ENCODE data around the gene OR2V1. TPM values are rescaled to one million over a fixed set of nuclear protein-coding genes. Genes with fewer than 3 reads are reported as not detected.

The OR2V1 gene
- total and polyA plus RNA-seq, 2 of the 13 experiments (the other 11 are each of a cell fraction or from before 2014, with no cell fraction given), result not detected

DNA sequence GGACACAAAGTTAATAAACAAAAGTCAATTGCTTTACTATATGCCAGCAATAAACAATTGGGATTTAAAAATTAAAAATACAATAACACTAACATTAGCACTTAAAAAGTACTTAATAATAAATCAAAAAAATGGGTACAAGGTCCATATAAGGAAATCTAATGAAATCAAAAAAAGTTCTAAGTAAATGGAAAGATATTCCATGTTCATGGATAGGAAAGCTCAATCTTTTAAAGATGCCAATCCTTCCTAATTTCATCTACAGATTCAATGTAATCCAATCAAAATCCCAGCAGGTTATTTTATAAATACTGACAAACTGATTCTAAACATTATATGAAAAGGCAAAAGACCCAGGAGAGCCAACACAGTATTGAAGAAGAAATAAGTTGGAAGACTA, 49.0 kb downstream of the OR2V1 start:
- ChIA-PET CTCF (ENCODE audit: low intra/inter-chr PET ratio, low total read pairs) (no interaction called here), POLR2A (no interaction called here)

DNA sequence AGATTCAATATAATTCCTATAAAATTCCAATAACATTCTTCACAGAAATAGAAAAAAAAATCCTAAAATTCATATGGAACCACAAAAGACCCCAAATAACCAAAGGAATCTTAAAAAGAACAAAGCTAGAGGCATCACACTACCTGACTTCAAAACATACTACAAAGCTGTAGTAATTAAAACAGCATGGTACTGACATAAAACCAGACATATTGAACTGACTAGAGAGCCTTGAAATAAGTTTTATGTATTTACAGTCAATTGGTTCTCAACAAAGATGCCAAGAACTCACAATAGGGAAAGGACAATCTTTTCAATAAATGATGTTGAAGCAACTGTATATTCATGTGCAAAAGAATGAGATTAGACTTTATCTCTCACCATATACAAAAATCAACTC, 54.0 kb downstream of the OR2V1 start:
- H3K79me2 ChIP-seq (ENCODE audit: insufficient read depth, low read length), result no peaks in the 10 kb centered on the region
- no peak overlapping the region for H2AFZ ChIP-seq (ENCODE audit: low read length)
- H3K27me3 ChIP-seq (ENCODE audit: control insufficient read depth in 1 of 2, insufficient read depth in 2 of 2, low read length in 2 of 2), result peaks cover 0 to 7% of the 10 kb centered on the region in 2 experiments; a peak in 3 of 5 replicates
- ATAC-seq (no peak), FAIRE-seq (no peak), DNase-seq (ENCODE audit: low spot score) (no peak)
- H3K9ac ChIP-seq (ENCODE audit: insufficient read depth, low read depth, low read length), result no peak overlapping the region
- H3K4me3 ChIP-seq (replicated peaks in 1 of 3; ENCODE audit: insufficient read depth in 1 of 3, low read depth in 2 of 3, low read length in 3 of 3), result no peak overlapping the region
- CTCF ChIA-PET (ENCODE audit: low intra/inter-chr PET ratio, low total read pairs), result no interaction called here
- no peaks in the 10 kb centered on the region for H3K4me1 ChIP-seq (ENCODE audit: insufficient read depth, low read length)
- in situ Hi-C loops (cut with HindIII; ENCODE audit: extremely low pct_ligation_motif_present, low pct_unique_long_range_greater_than_20kb), result no loop called here
- no TSS peak for BruUV-seq (replicated peaks)
- no peaks in the 10 kb centered on the region for H4K20me1 ChIP-seq (ENCODE audit: insufficient read depth, low read length)
- POLR2A ChIA-PET, result no interaction called here
- intact Hi-C loops (cut with micrococcal nuclease; ENCODE audit: unreplicated experiment), result no loop called here
- H3K4me2 ChIP-seq (ENCODE audit: low read depth, low read length), result no peak overlapping the region
- H3K36me3 ChIP-seq (replicated peaks in 1 of 2; ENCODE audit: control insufficient read depth in 1 of 2, insufficient read depth in 2 of 2, low read length in 2 of 2), result no peaks in the 10 kb centered on the region
- H3K27ac ChIP-seq (ENCODE audit: extremely low read length, insufficient read depth, low read length), result no peak overlapping the region
- H3K9me3 ChIP-seq (ENCODE audit: low read length), result no peaks in the 10 kb centered on the region
- TF ChIP-seq GPN1 (CRISPR knock-in tag; IDR thresholded peaks at IDR 0.05; ENCODE audit: borderline replicate concordance) (no peak), ZFP36 (IDR thresholded peaks at IDR 0.05; ENCODE audit: borderline replicate concordance, low read depth, low read length, partially characterized antibody) (no peak), ZNF121 (CRISPR knock-in tag; IDR thresholded peaks at IDR 0.05) (no peak), ZNF224 (CRISPR knock-in tag; IDR thresholded peaks at IDR 0.05) (no peak), BCL6 (CRISPR knock-in tag; IDR thresholded peaks at IDR 0.05) (no peak), ZNF652 (CRISPR knock-in tag; IDR thresholded peaks at IDR 0.05; ENCODE audit: borderline replicate concordance, low read depth) (no peak), ZNF333 (CRISPR knock-in tag; IDR thresholded peaks at IDR 0.05; ENCODE audit: borderline replicate concordance) (no peak), ATRX (CRISPR knock-in tag; IDR thresholded peaks at IDR 0.05; ENCODE audit: borderline replicate concordance) (no peak)
- TF ChIP-seq, protein P1, sequence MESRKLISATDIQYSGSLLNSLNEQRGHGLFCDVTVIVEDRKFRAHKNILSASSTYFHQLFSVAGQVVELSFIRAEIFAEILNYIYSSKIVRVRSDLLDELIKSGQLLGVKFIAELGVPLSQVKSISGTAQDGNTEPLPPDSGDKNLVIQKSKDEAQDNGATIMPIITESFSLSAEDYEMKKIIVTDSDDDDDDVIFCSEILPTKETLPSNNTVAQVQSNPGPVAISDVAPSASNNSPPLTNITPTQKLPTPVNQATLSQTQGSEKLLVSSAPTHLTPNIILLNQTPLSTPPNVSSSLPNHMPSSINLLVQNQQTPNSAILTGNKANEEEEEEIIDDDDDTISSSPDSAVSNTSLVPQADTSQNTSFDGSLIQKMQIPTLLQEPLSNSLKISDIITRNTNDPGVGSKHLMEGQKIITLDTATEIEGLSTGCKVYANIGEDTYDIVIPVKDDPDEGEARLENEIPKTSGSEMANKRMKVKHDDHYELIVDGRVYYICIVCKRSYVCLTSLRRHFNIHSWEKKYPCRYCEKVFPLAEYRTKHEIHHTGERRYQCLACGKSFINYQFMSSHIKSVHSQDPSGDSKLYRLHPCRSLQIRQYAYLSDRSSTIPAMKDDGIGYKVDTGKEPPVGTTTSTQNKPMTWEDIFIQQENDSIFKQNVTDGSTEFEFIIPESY (CRISPR knock-in tag; IDR thresholded peaks at IDR 0.05), result no peak

More for the DNA sequence above, 49.0 kb downstream of the OR2V1 start:
- intact Hi-C loops (cut with micrococcal nuclease; ENCODE audit: unreplicated experiment) (no loop called here), in situ Hi-C loops (cut with HindIII; ENCODE audit: extremely low pct_ligation_motif_present, low pct_unique_long_range_greater_than_20kb) (no loop called here)
- Histone ChIP-seq H4K20me1 (ENCODE audit: insufficient read depth, low read length) (no peaks in the 10 kb centered on the region), H3K4me2 (ENCODE audit: low read depth, low read length) (no peak overlapping the region), H3K79me2 (ENCODE audit: insufficient read depth, low read length) (no peaks in the 10 kb centered on the region), H3K9ac (ENCODE audit: insufficient read depth, low read depth, low read length) (no peak overlapping the region), H3K4me1 (ENCODE audit: insufficient read depth, low read length) (peaks cover 11% of the 10 kb centered on the region), H3K36me3 (replicated peaks in 1 of 2; ENCODE audit: control insufficient read depth in 1 of 2, insufficient read depth in 2 of 2, low read length in 2 of 2) (no peaks in the 10 kb centered on the region), H3K27ac (ENCODE audit: extremely low read length, insufficient read depth, low read length) (no peak overlapping the region), H2AFZ (ENCODE audit: low read length) (no peak overlapping the region), H3K4me3 (replicated peaks in 1 of 3; ENCODE audit: insufficient read depth in 1 of 3, low read depth in 2 of 3, low read length in 3 of 3) (no peak overlapping the region), H3K9me3 (ENCODE audit: low read length) (no peaks in the 10 kb centered on the region), H3K27me3 (ENCODE audit: control insufficient read depth in 1 of 2, insufficient read depth in 2 of 2, low read length in 2 of 2) (peaks cover 4 to 26% of the 10 kb centered on the region in 2 experiments; a peak in 4 of 5 replicates)
- DNase-seq (ENCODE audit: low spot score), result no peak
- no peak for FAIRE-seq
- BruUV-seq (replicated peaks), result no TSS peak
- no peak for ATAC-seq
- TF ChIP-seq ZNF616 (CRISPR knock-in tag; IDR thresholded peaks at IDR 0.05; ENCODE audit: low read depth) (no peak), MED8 (CRISPR knock-in tag; IDR thresholded peaks at IDR 0.05; ENCODE audit: insufficient replicate concordance) (no peak), SP2 (CRISPR knock-in tag; IDR thresholded peaks at IDR 0.05) (no peak)
- TF ChIP-seq, protein P2, sequence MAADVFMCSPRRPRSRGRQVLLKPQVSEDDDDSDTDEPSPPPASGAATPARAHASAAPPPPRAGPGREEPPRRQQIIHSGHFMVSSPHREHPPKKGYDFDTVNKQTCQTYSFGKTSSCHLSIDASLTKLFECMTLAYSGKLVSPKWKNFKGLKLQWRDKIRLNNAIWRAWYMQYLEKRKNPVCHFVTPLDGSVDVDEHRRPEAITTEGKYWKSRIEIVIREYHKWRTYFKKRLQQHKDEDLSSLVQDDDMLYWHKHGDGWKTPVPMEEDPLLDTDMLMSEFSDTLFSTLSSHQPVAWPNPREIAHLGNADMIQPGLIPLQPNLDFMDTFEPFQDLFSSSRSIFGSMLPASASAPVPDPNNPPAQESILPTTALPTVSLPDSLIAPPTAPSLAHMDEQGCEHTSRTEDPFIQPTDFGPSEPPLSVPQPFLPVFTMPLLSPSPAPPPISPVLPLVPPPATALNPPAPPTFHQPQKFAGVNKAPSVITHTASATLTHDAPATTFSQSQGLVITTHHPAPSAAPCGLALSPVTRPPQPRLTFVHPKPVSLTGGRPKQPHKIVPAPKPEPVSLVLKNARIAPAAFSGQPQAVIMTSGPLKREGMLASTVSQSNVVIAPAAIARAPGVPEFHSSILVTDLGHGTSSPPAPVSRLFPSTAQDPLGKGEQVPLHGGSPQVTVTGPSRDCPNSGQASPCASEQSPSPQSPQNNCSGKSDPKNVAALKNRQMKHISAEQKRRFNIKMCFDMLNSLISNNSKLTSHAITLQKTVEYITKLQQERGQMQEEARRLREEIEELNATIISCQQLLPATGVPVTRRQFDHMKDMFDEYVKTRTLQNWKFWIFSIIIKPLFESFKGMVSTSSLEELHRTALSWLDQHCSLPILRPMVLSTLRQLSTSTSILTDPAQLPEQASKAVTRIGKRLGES (CRISPR knock-in tag; IDR thresholded peaks at IDR 0.05; ENCODE audit: borderline replicate concordance), result no peak
